ENCODE measurements around the gene PPP4R1. TPM values are rescaled to one million over a fixed set of nuclear protein-coding genes. Genes with fewer than 3 reads are reported as not detected.

The PPP4R1 gene
- total RNA-seq, 1 experiment from 2014 or later, result 71.1 TPM

- TF ChIP-seq ZNF532 (CRISPR knock-in tag; IDR thresholded peaks at IDR 0.05; ENCODE audit: borderline replicate concordance) (no peak), ZNF138 (CRISPR knock-in tag; conservative IDR thresholded peaks at IDR 0.05) (no peak), MXD4 (CRISPR knock-in tag; IDR thresholded peaks at IDR 0.05; ENCODE audit: borderline replicate concordance) (no peak), ZNF317 (CRISPR knock-in tag; IDR thresholded peaks at IDR 0.05; ENCODE audit: borderline replicate concordance, low read depth) (no peak), CDX4 (CRISPR knock-in tag; IDR thresholded peaks at IDR 0.05; ENCODE audit: borderline replicate concordance) (no peak)
Measured at GRCh38 chr18:9536354-9537152, 77.8 kb downstream of the PPP4R1 start (continued).

DNA sequence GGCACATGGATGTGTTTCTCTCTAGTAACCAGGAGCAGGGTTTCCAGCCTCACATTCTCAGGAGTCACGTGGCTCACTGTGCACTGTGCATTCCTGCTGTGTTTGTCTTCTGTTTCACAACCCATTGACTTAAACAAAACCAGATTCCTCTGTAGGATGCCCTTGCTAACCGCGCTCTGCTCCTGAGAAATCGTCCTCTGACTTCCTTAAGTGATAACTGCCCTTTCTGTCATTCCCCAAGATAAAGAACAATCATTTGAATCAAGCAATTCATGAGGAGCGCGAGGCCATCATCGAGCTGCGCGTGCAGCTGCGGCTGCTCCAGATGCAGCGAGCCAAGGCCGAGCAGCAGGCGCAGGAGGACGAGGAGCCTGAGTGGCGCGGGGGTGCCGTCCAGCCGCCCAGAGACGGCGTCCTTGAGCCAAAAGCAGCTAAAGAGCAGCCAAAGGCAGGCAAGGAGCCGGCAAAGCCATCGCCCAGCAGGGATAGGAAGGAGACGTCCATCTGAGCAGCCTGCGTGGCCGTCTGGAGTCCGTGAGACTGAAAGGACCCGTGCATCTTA lies 78.8 kb downstream of the PPP4R1 start:
- CTCF ChIA-PET, result no interaction called here
- H3K27ac Mint-ChIP-seq, result no peak overlapping the region; the same call in 1 of the 2 replicates
- peaks cover 7% of the 10 kb centered on the region for H3K4me1 Mint-ChIP-seq
- no peak for DNase-seq (ENCODE audit: low spot score)
- TF ChIP-seq, protein P1, sequence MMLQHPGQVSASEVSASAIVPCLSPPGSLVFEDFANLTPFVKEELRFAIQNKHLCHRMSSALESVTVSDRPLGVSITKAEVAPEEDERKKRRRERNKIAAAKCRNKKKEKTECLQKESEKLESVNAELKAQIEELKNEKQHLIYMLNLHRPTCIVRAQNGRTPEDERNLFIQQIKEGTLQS (CRISPR knock-in tag; conservative IDR thresholded peaks at IDR 0.05), result no peak
- TF ChIP-seq SP1 (CRISPR knock-in tag; conservative IDR thresholded peaks at IDR 0.05), result no peak
- TF ChIP-seq FOXJ3 (CRISPR knock-in tag; IDR thresholded peaks at IDR 0.05; ENCODE audit: borderline replicate concordance), result no peak
- TF ChIP-seq ATF1 (CRISPR knock-in tag; IDR thresholded peaks at IDR 0.05), result no peak
- TF ChIP-seq RELA (CRISPR knock-in tag; IDR thresholded peaks at IDR 0.05; ENCODE audit: borderline replicate concordance), result no peak
- TF ChIP-seq, protein P2, sequence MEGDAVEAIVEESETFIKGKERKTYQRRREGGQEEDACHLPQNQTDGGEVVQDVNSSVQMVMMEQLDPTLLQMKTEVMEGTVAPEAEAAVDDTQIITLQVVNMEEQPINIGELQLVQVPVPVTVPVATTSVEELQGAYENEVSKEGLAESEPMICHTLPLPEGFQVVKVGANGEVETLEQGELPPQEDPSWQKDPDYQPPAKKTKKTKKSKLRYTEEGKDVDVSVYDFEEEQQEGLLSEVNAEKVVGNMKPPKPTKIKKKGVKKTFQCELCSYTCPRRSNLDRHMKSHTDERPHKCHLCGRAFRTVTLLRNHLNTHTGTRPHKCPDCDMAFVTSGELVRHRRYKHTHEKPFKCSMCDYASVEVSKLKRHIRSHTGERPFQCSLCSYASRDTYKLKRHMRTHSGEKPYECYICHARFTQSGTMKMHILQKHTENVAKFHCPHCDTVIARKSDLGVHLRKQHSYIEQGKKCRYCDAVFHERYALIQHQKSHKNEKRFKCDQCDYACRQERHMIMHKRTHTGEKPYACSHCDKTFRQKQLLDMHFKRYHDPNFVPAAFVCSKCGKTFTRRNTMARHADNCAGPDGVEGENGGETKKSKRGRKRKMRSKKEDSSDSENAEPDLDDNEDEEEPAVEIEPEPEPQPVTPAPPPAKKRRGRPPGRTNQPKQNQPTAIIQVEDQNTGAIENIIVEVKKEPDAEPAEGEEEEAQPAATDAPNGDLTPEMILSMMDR (IDR thresholded peaks at IDR 0.05), result no peak
- no peak for TF ChIP-seq KAT7 (CRISPR knock-in tag; IDR thresholded peaks at IDR 0.05; ENCODE audit: borderline replicate concordance)
- no peak for TF ChIP-seq ELF4 (CRISPR knock-in tag; IDR thresholded peaks at IDR 0.05; ENCODE audit: low read depth)
- TF ChIP-seq ZMAT4 (CRISPR knock-in tag; IDR thresholded peaks at IDR 0.05), result no peak
- TF ChIP-seq, protein P3, sequence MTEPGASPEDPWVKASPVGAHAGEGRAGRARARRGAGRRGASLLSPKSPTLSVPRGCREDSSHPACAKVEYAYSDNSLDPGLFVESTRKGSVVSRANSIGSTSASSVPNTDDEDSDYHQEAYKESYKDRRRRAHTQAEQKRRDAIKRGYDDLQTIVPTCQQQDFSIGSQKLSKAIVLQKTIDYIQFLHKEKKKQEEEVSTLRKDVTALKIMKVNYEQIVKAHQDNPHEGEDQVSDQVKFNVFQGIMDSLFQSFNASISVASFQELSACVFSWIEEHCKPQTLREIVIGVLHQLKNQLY (CRISPR knock-in tag; IDR thresholded peaks at IDR 0.05), result no peak
- no peak for TF ChIP-seq E2F5 (CRISPR knock-in tag; IDR thresholded peaks at IDR 0.05)
- TF ChIP-seq ZNF232 (CRISPR knock-in tag; IDR thresholded peaks at IDR 0.05), result no peak
- no peak for TF ChIP-seq USF1 (CRISPR knock-in tag; IDR thresholded peaks at IDR 0.05)
- no peak for TF ChIP-seq RORB (CRISPR knock-in tag; IDR thresholded peaks at IDR 0.05)
- no peak for TF ChIP-seq HMGXB4 (CRISPR knock-in tag; IDR thresholded peaks at IDR 0.05)
- no peak for TF ChIP-seq ZNF317 (CRISPR knock-in tag; IDR thresholded peaks at IDR 0.05; ENCODE audit: borderline replicate concordance, low read depth)
- no peak for TF ChIP-seq SMAD4 (CRISPR knock-in tag; IDR thresholded peaks at IDR 0.05)
- TF ChIP-seq JUN (CRISPR knock-in tag; IDR thresholded peaks at IDR 0.05), result no peak
- H3K4me3 Mint-ChIP-seq, result no peak overlapping the region
- ATAC-seq, result no peak
- no peaks in the 10 kb centered on the region for H3K9me3 Mint-ChIP-seq
- no peaks in the 10 kb centered on the region for H3K27me3 Mint-ChIP-seq (ENCODE audit: low read depth)
- peaks cover 48% of the 10 kb centered on the region for H3K36me3 Mint-ChIP-seq
- POLR2A ChIA-PET, result interaction anchor here (0.5 kb wide), 1 partner anchor 36 kb away, joined by 3 read pairs; no protein-coding TSS in a partner anchor
